Activated CD8-positive, alpha-beta memory T cell treated with anti-CD3 and anti-CD28 coated beads, Interleukin-2, amount 50 U/mL, for 4 hours (primary cell): ENCODE measurements around the gene SLC18B1.

Experiments
- DNase-seq: peaks from one replicate; pipeline ENCODE4 v3.0.0-alpha.2; 2020

SLC18B1 gene

DNA sequence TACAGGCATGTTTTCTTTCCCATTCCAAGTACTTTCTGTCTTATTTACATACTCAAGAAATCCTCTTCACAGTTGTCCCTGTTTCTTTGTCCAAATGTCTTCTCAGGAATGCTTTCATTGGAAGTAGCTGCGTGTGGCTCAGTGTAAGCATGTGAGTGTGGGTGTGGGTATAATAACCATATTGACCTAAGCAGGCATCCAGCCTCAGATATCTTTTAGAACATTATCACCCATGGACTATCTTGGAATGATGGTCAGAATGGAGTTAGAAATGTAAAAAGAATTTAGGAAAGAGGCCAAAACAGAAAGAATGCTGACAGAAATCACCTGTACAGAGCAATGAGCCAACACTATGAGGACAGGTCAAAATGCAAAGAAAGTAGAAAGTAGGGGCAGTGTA is 57.2 kb downstream of the SLC18B1 start:
- no peak for DNase-seq

DNA sequence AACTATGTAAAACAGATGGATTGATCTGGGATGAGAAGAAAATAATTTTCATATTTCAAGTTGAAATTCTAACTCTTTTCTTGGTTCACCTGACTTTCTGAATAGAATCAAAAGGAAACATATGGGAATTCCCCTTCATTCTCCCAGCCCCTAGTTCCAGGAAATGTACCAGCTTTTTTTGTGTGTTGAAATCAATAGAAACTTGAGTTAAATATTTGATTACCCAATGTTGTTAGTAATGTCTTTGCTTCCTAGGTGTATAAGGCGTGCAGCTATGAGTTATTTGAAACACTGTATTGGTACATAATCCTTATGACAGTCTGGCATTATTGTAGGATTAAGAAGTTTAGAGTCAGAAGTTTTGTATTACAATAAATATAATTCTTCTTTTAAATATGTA is 62.2 kb downstream of the SLC18B1 start:
- DNase-seq = no peak

DNA sequence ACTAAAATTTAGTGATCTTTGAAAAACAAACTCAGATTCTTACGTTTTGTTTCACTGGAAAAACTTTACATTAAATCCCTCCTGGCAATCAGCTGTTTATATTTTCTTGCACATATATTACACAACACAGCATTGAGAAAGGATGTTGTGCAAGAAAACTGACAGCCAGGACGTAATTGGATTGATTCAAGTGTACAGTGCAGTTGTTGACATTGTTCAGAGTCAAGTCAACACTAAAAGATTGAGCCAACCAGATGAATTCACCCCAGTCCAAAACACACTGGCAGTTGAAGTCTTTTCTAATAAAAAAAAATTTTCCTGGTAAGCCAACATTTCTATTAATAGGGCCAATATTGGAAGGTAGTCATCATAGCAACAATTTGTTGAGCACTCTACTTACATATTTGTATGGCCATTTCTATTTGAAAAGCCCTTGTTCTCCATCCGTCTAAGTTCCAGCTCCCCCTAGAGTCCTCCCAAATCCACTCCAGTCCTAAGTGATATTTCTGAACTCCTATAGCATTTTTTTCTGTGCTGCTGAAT is 63.7 kb downstream of the SLC18B1 start:
- no peak for DNase-seq

DNA sequence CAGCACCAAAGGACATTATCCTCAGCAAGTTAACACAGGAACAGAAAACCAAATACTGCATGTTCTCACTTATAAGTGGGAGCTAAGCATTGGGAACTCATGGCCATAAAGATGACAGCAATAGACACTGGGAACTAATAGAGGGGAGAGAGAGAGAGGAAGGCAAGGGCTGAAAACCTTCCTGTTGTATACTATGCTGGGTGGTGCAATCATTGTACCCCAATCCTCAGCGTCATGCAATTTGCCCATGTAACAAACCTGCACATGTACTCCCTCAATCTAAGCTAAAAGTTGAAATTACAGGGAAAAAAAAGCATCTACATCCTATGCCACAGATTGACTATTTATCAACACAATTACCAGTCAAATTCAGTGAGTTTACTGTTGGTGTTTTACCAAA is 64.6 kb downstream of the SLC18B1 start:
- no peak for DNase-seq

DNA sequence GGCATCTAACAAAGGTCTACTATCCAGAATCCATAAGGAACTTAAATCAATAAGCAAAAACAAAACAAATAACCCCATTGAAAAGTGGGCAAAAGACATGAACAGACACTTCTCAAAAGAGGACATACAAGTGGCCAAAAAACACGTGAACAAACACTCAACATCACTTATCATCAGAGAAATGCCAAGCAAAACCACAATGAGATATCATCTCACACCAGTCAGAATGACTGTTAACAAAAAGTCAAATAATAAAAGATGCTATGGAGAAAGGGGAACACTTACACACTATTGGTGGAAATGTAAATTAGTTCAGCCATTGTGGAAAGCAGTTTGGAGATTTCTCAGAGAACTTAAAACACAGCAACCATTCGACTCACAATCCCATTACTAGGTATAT is 65.2 kb downstream of the SLC18B1 start:
- no peak for DNase-seq

DNA sequence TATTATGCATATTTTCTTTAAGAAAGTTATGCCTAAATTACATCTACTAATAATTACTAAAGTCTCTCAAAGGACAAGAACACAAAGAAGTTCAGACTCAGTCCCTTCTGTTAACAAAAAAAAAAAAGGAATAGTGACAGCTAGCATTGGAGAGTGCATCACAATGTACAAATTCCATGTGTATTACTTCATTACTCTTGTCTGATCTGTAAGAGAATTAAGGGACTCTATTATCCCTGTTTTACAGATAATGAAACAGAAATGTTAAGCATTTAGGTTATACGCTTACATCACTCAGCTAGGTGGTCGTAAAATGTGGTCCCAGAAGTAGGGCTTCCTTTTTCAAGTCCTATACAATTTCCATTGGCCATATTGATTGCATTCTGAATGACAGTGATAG is 67.4 kb downstream of the SLC18B1 start:
- no peak for DNase-seq

DNA sequence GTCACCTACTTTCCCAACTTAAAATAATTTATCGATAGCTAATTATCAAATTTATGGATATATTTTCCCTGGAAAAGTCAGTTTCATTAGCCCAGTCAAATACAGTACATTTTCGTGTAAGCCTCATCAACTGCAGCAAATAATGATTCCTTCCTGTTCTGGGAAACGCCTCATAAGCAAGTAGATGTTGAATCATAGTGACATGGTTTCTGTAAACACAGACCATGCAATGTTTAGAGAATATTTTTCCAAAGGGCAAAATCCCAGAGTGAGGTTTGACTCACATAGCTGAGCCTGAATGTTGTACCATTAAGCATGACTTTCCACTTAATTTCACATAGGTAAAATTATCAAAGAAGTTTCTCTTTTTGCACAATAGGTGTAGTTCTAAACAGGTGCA is 67.9 kb downstream of the SLC18B1 start:
- no peak for DNase-seq

DNA sequence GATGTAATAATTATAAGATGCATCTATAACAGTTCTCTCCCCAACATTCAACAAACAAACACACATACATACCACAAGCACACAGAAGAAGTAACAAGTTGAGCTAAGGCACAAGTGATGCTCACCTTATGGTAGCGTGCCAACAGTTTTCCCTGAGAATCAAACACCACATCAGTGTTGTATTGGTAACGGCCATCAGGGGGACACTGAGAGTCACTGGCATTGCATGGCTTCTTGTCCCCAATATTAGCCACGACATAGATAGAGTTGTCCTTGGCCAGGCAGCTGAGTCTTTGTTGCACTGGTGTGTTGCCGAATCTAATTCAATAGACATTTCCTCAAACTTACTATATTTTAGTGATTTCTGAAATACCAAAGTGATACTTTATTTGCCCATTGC is 69.8 kb downstream of the SLC18B1 start:
- DNase-seq = no peak

DNA sequence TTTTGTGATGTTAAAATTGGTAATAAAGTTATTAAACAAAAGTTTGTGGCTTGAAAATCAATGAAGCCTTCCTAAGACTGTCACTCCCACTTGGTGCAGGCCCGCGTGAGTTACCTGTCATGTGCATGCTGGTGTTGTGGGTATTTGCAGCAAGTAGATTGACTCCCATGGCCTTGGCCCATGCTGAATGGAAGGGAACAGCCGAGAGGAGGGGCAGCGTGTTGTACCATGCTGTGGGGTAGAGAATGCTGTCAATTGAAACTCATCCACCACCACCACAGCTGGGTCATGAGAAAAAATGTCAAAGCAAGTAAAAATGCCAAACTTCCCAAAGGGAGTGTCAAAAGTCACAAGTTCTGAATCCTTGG is 71.8 kb downstream of the SLC18B1 start:
- no peak for DNase-seq

DNA sequence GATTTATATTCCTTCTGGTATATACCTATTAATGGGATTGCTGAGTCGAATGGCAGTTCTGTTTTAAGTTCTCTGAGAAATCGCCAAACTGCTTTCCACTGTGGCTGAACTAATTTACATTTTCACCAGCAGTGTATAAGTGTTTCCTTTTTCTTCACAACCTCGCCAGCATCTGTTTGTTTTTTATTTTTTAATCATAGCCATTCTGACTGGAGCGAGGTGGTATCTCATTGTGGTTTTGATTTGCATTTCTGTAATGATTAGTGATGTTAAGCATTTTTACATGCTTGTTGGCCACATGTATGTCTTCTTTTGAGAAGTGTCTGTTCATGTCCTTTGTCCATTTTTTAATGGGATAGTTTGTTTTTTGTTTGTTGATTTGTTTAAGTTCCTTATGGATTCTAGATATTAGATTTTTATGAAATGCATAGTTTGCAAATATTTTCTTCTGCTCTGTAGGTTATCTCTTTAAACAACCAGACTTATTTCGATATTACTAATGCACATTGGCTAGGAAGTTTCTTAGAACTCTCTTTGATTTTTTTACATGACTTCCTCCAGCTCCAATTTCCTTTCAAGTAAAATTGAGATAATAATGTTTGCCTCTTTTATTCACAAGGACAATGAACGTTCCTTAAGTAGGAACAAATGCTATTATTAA is 72.4 kb downstream of the SLC18B1 start:
- no peak for DNase-seq

DNA sequence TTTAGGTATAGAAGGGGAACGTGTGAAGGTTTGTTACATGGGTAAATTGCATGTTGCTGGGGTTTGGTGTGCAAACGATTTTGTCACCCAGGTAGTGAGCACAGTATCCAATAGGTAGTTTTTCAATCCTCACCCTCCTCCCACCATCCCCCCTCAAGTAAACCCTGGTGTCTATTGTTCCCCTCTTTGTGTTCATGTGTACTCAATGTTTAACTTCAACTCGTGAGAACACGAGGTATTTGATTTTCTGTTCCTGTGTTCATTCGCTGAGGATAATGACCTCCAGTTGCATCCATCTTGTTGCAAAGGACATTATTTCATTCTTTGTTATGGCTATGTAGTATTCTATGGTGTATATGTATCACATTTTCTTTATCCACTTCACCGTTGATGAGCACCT is 73.0 kb downstream of the SLC18B1 start:
- no peak for DNase-seq

DNA sequence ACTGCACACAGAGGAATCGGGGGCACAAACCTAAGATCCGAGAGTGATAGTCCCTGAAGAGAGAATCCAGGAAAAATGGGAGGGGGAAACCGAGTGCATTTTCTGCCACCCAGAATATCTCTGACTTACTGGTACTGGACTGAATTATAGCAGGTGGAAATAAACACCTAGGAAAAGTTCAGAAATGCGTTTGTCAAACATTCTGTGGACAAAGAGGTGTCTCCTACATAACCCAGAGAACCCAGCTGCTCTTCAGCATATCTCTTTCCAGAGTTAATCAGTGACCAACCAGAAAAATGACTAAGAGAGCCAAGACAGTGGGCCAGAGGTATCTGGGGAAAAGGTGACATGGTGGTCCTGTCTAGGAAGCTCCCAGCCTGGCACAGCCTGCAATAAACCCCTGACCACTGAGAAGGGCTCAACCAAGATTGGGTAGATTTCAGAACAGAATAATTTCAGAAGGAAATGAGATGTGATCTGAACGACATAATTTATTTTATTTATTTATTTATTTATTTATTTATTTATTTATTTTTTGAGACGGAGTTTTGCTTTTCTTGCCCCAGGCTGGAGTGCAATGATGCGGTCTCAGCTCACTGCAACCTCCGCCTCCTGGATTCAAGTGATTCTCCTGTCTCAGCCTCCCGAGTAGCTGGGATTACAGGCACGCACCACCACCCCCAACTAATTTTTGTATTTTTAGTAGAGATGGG is 78.5 kb downstream of the SLC18B1 start:
- no peak for DNase-seq
